ENCODE measurements around the gene PLSCR4. TPM values are rescaled to one million over a fixed set of nuclear protein-coding genes. Genes with fewer than 3 reads are reported as not detected.

The PLSCR4 gene
- total and polyA plus RNA-seq, 8 donors: 6.1 to 76.3 (median 18.6) TPM

GRCh38 chr3:146160321-146160963, 90.5 kb downstream of the PLSCR4 start:
- DNase-seq: peak; percentile 66 to 89
- peaks cover 0 to 13% (median 9%) of the 10 kb centered on the region in 3 donors for H3K27me3 ChIP-seq
- peak in 4 of 7 experiments; percentile 24 to 55 (median 40) for TF ChIP-seq CTCF (IDR thresholded peaks at IDR 0.05)
- TF ChIP-seq EP300 (IDR thresholded peaks at IDR 0.05): no peak
- TF ChIP-seq POLR2AphosphoS5 (IDR thresholded peaks at IDR 0.05): peak; percentile 27 to 79 (median 58)
- H3K9me3 ChIP-seq: no peaks in the 10 kb centered on the region
- intact Hi-C loops (cut with DNase I; ENCODE audit: low total_unique reads): no loop called here
- no peaks in the 10 kb centered on the region for H3K36me3 ChIP-seq
- peaks cover 13 to 79% (median 48%) of the 10 kb centered on the region in 4 donors for H3K4me1 ChIP-seq
- peak overlapping the region; percentile 93 to 96 (median 95) for H3K27ac ChIP-seq
- WGBS, 5 donors: 0 to 3% (median 1%) methylated on average over 9 to 35 of the region's 35 CpGs
- peak overlapping the region; percentile 77 to 80 (median 78) for H3K4me3 ChIP-seq

- peaks cover 13 to 79% (median 53%) of the 10 kb centered on the region in 4 donors for H3K4me1 ChIP-seq
- peak overlapping the region; percentile 77 to 80 (median 78) for H3K4me3 ChIP-seq
- DNase-seq: no peak
- TF ChIP-seq CTCF (IDR thresholded peaks at IDR 0.05): peak in 1 of 7 experiments; percentile 47
- no peak for TF ChIP-seq EP300 (IDR thresholded peaks at IDR 0.05)
- H3K9me3 ChIP-seq: no peaks in the 10 kb centered on the region
- peaks cover 0 to 13% (median 9%) of the 10 kb centered on the region in 3 donors for H3K27me3 ChIP-seq
- 3 to 11% (median 5%) methylated on average over 7 of the region's 7 CpGs for WGBS, 5 donors
- peak overlapping the region; percentile 93 to 96 (median 95) for H3K27ac ChIP-seq
- H3K36me3 ChIP-seq: no peaks in the 10 kb centered on the region
- intact Hi-C loops (cut with DNase I; ENCODE audit: low total_unique reads): no loop called here
Observed at GRCh38 chr3:146159616-146160320, 91.1 kb downstream of the PLSCR4 start.

GRCh38 chr3:146159037-146159436, 91.9 kb downstream of the PLSCR4 start:
- H3K9me3 ChIP-seq: no peaks in the 10 kb centered on the region
- H3K4me3 ChIP-seq: peak overlapping the region; percentile 77 to 80 (median 78)
- peaks cover 0 to 13% (median 9%) of the 10 kb centered on the region in 3 donors for H3K27me3 ChIP-seq
- no peaks in the 10 kb centered on the region for H3K36me3 ChIP-seq
- intact Hi-C loops (cut with DNase I; ENCODE audit: low total_unique reads): no loop called here
- peak overlapping the region in 4 of 5 donors; percentile 93 to 96 (median 95) for H3K27ac ChIP-seq
- DNase-seq: no peak
- peaks cover 13 to 82% (median 60%) of the 10 kb centered on the region in 4 donors for H3K4me1 ChIP-seq
- TF ChIP-seq POLR2A (IDR thresholded peaks at IDR 0.05) (no peak), CTCF (IDR thresholded peaks at IDR 0.05) (no peak), EP300 (IDR thresholded peaks at IDR 0.05) (no peak), POLR2AphosphoS5 (IDR thresholded peaks at IDR 0.05) (no peak)
- 34 to 67% (median 51%) methylated on average over 4 of the region's 4 CpGs for WGBS, 5 donors

- peak overlapping the region; percentile 55 to 96 (median 95) for H3K27ac ChIP-seq
- no peaks in the 10 kb centered on the region for H3K9me3 ChIP-seq
- TF ChIP-seq EP300 (IDR thresholded peaks at IDR 0.05): no peak
- TF ChIP-seq POLR2A (IDR thresholded peaks at IDR 0.05): no peak
- TF ChIP-seq CTCF (IDR thresholded peaks at IDR 0.05): no peak
- TF ChIP-seq POLR2AphosphoS5 (IDR thresholded peaks at IDR 0.05): no peak
- peak overlapping the region; percentile 5 to 79 (median 78) for H3K4me3 ChIP-seq
- H3K4me1 ChIP-seq: peaks cover 22 to 82% (median 59%) of the 10 kb centered on the region in 4 donors
- no peak for DNase-seq
- WGBS, 5 donors: 59 to 78% (median 61%) methylated on average over 2 of the region's 2 CpGs
- no peaks in the 10 kb centered on the region for H3K36me3 ChIP-seq
- peaks cover 0 to 13% (median 9%) of the 10 kb centered on the region in 3 donors for H3K27me3 ChIP-seq
- intact Hi-C loops (cut with DNase I; ENCODE audit: low total_unique reads): no loop called here
Observed at GRCh38 chr3:146157325-146158060, 93.4 kb downstream of the PLSCR4 start.
